Testis (tissue), 2 donors: ENCODE data around the gene CR2.
"Not testable (repeated sequence)": the region's sequence is repeated elsewhere in the genome, so short reads cannot be mapped to it uniquely, and the experiment has no call there.

ENCODE experiments used
- CTCF ChIP-seq, 3 experiments: fragments of 450-650 bp in 2 of 3; fragments of 200-600 bp in 1 of 3; sonication (generic) in 1 of 3; IDR thresholded peaks; one replicate each; pipeline ENCODE4 v1.5.1; 2016 to 2019; ENCODE audit warnings: antibody characterized with exemption in 3 of 3, mild to moderate bottlenecking in 2 of 3, moderate library complexity in 1 of 3
- POLR2A ChIP-seq: fragments of 450-650 bp; IDR thresholded peaks from one replicate; pipeline ENCODE4 v1.6.1; 2017; ENCODE audit warnings: antibody characterized with exemption, mild to moderate bottlenecking, moderate library complexity

- TF ChIP-seq CTCF (IDR thresholded peaks at IDR 0.05); POLR2A: not testable (repeated sequence)
Measured at GRCh38 chr1:207525239-207525638, 71.1 kb downstream of the CR2 start.
